ENCODE measurements around the gene PDE8B. TPM values are rescaled to one million over a fixed set of nuclear protein-coding genes. Genes with fewer than 3 reads are reported as not detected.

The PDE8B gene
- total RNA-seq, 1 donor from 2014 or later, result 2.6 TPM

GRCh38 chr5:77419644-77420582, 209.4 kb downstream of the PDE8B start:
- no peak for TF ChIP-seq CTCF (IDR thresholded peaks at IDR 0.05; ENCODE audit: unreplicated experiment)
- Mint-ChIP-seq H3K4me3 (ENCODE audit: low read depth) (no peak overlapping the region), H3K27me3 (no peaks in the 10 kb centered on the region), H3K27ac (no peak overlapping the region), H3K4me1 (ENCODE audit: low read depth) (peaks cover 9% of the 10 kb centered on the region), H3K9me3 (ENCODE audit: low read depth) (no peaks in the 10 kb centered on the region), H3K36me3 (ENCODE audit: insufficient read depth) (peaks cover 7% of the 10 kb centered on the region)
- DNase-seq (ENCODE audit: low spot score, unreplicated experiment), result no peak

GRCh38 chr5:77420940-77421339, 210.5 kb downstream of the PDE8B start:
- Mint-ChIP-seq H3K36me3 (ENCODE audit: insufficient read depth) (peaks cover 7% of the 10 kb centered on the region), H3K27ac (no peak overlapping the region), H3K4me1 (ENCODE audit: low read depth) (peaks cover 9% of the 10 kb centered on the region), H3K4me3 (ENCODE audit: low read depth) (no peak overlapping the region), H3K9me3 (ENCODE audit: low read depth) (no peaks in the 10 kb centered on the region), H3K27me3 (no peaks in the 10 kb centered on the region)
- TF ChIP-seq CTCF (IDR thresholded peaks at IDR 0.05; ENCODE audit: unreplicated experiment), result no peak
- no peak for DNase-seq (ENCODE audit: low spot score, unreplicated experiment)

GRCh38 chr5:77423022-77423750, 212.7 kb downstream of the PDE8B start:
- TF ChIP-seq CTCF (IDR thresholded peaks at IDR 0.05; ENCODE audit: unreplicated experiment), result no peak
- Mint-ChIP-seq H3K27me3 (no peaks in the 10 kb centered on the region), H3K4me1 (ENCODE audit: low read depth) (peaks cover 16% of the 10 kb centered on the region), H3K9me3 (ENCODE audit: low read depth) (no peaks in the 10 kb centered on the region), H3K27ac (no peak overlapping the region), H3K36me3 (ENCODE audit: insufficient read depth) (peaks cover 7% of the 10 kb centered on the region), H3K4me3 (ENCODE audit: low read depth) (no peak overlapping the region)
- no peak for DNase-seq (ENCODE audit: low spot score, unreplicated experiment)

GRCh38 chr5:77424921-77425320, 214.4 kb downstream of the PDE8B start:
- Mint-ChIP-seq H3K27ac (peak overlapping the region; percentile 29), H3K27me3 (no peaks in the 10 kb centered on the region), H3K36me3 (ENCODE audit: insufficient read depth) (peaks cover 7% of the 10 kb centered on the region), H3K9me3 (ENCODE audit: low read depth) (no peaks in the 10 kb centered on the region), H3K4me1 (ENCODE audit: low read depth) (peaks cover 9% of the 10 kb centered on the region), H3K4me3 (ENCODE audit: low read depth) (no peak overlapping the region)
- no peak for DNase-seq (ENCODE audit: low spot score, unreplicated experiment)
- no peak for TF ChIP-seq CTCF (IDR thresholded peaks at IDR 0.05; ENCODE audit: unreplicated experiment)

- H3K36me3 Mint-ChIP-seq (ENCODE audit: insufficient read depth), result peaks cover 8% of the 10 kb centered on the region
- no peaks in the 10 kb centered on the region for H3K27me3 Mint-ChIP-seq
- H3K4me1 Mint-ChIP-seq (ENCODE audit: low read depth), result peaks cover 8% of the 10 kb centered on the region
- DNase-seq (ENCODE audit: low spot score, unreplicated experiment), result no peak
- H3K27ac Mint-ChIP-seq, result peak overlapping the region; percentile 29
- no peaks in the 10 kb centered on the region for H3K9me3 Mint-ChIP-seq (ENCODE audit: low read depth)
- TF ChIP-seq CTCF (IDR thresholded peaks at IDR 0.05; ENCODE audit: unreplicated experiment), result no peak
- no peak overlapping the region for H3K4me3 Mint-ChIP-seq (ENCODE audit: low read depth)
These were observed 214.9 kb downstream of the PDE8B start for GRCh38 chr5:77425420-77425819.
